ENCODE results near the gene ATG4D. TPM values are rescaled to one million over a fixed set of nuclear protein-coding genes. Genes with fewer than 3 reads are reported as not detected.

The ATG4D gene
- total RNA-seq = 48.7 TPM
- long read RNA-seq, transcript ATG4D-204 (10 exons, 1,752 nt) = minor isoform, 21 of 141 reads
- long read RNA-seq, transcript ATG4D-201 (10 exons, 1,949 nt) = major isoform, 67 of 141 reads
- long read RNA-seq, transcript ATG4D-208 (9 exons, 1,619 nt) = minor isoform, 15 of 141 reads
- long read RNA-seq, partial matches to known transcripts = 8 of 141 reads
- long read RNA-seq, other reads (novel, unspliced or antisense) = 29 of 141 reads

DNA sequence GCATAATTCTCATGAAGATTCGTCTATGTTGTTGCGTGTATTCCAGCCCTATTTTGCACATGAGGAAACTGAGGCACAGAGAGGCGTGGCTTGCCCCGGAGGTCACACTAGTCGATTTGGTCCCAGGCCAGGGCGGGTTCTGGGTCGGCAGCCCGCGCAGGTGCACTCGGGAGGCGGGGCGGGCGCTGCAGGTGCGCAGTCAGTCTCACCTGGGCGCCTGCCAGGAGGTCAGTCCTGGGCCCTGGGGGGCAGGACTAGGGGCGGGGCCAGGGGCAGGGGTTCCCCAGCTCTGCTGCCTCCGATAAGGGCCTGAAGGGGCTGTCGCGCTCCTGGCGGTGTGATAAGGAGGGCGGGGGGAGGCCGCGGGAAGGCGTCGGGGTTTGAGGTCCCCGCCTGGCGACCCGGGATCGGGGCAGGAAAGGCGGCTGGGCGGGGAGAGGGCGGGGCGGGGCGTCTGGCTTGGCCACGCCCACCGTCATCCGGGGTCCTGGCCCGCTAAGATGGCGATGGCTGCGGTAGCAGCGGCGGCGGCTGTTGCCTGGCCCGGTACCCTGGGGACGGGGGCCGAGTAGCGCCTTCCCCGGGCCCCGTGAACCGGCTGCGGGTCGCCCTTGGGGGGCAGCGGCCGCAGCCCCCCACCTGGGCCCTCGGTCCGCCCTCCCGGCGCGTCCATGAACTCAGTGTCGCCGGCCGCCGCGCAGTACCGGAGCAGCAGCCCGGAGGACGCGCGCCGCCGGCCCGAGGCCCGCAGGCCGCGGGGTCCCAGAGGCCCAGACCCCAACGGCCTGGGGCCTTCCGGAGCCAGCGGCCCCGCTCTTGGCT lies at the start of gene ATG4D:
Gene ATG4D, plus strand, starts transcription at position 485 of the 822 bp plus-strand sequence. Its CDS starts 187 bp downstream, at position 672.
- Histone ChIP-seq H3K4me1 (peaks cover 30% of the 10 kb centered on the region), H3K27ac (replicated peaks) (peak within 1 kb of the TSS; percentile 91), H3K4me3 (peak within 1 kb of the TSS; percentile 87), H3K27me3 (ENCODE audit: low read depth) (peaks cover 5% of the 10 kb centered on the region), H3K9me3 (replicated peaks) (no peaks in the 10 kb centered on the region), H3K36me3 (peaks cover 24% of the 10 kb centered on the region)
- intact Hi-C loops (cut with micrococcal nuclease) = no loop called here
- TF ChIP-seq, protein P1, sequence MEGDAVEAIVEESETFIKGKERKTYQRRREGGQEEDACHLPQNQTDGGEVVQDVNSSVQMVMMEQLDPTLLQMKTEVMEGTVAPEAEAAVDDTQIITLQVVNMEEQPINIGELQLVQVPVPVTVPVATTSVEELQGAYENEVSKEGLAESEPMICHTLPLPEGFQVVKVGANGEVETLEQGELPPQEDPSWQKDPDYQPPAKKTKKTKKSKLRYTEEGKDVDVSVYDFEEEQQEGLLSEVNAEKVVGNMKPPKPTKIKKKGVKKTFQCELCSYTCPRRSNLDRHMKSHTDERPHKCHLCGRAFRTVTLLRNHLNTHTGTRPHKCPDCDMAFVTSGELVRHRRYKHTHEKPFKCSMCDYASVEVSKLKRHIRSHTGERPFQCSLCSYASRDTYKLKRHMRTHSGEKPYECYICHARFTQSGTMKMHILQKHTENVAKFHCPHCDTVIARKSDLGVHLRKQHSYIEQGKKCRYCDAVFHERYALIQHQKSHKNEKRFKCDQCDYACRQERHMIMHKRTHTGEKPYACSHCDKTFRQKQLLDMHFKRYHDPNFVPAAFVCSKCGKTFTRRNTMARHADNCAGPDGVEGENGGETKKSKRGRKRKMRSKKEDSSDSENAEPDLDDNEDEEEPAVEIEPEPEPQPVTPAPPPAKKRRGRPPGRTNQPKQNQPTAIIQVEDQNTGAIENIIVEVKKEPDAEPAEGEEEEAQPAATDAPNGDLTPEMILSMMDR (IDR thresholded peaks at IDR 0.05; ENCODE audit: borderline replicate concordance) = no peak
- DNase-seq = peak; percentile 81

DNA sequence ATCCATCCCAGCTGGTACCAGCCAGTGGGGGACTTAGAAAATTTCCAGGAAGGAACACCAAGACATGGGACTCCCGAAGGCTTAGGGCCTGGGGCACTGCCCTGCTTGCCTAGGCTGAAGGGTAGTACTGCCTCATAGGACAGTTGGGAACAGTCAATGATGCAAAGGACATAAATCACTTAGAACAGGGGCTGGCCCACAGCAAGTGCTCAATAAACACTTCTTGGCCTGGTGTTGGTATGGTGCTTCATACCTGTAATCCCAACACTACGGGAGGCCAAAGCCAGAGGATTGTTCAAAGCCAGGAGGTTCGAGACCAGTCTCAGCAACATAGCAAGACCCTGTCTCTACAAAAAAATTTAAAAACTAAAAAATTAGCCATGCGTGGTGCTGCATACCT lies 46.3 kb upstream of the ATG4D start:
- Histone ChIP-seq H3K9me3 (replicated peaks) (no peaks in the 10 kb centered on the region), H3K36me3 (peaks cover 71% of the 10 kb centered on the region), H3K4me3 (no peak overlapping the region), H3K4me1 (peaks cover 58% of the 10 kb centered on the region), H3K27me3 (ENCODE audit: low read depth) (no peaks in the 10 kb centered on the region), H3K27ac (replicated peaks) (no peak overlapping the region)
- TF ChIP-seq, protein P1 (IDR thresholded peaks at IDR 0.05; ENCODE audit: borderline replicate concordance) = no peak
- intact Hi-C loops (cut with micrococcal nuclease) = no loop called here
- no peak for DNase-seq

DNA sequence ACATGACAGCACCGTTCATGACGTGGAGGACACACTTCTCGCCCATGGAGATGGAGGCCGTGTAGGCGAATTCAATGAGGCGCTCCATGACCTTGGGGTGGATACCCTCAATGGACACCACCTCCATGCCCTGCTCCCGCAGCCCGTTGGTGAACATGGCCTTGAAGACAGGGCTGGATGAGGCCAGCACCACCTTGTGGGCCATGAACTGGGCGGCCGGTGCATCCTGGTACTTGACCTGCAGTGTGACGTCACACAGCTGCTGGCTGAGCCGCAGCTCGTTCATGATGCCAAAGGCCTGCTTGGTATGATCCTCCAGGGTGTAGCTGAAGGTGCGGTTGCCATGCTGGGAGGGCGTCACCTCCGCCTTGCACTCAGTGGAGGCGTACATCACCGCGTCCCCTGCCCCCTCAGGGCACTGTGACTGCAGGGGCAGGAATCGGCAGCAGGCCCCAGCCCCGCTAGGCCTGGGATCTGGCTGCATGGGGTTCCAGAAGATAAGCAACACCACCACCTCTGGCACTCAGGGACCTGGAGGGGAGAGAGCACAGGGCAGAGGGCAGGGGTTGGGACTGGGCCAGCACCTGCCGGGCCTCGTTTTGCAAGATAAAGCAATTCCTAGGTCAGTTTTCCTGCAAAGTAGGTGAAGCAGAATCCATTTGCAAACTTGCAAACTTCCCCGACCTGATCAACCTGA lies 44.0 kb upstream of the ATG4D start:
- no peaks in the 10 kb centered on the region for H3K9me3 ChIP-seq (replicated peaks)
- no peak overlapping the region for H3K27ac ChIP-seq (replicated peaks)
- intact Hi-C loops (cut with micrococcal nuclease) = no loop called here
- TF ChIP-seq, protein P1 (IDR thresholded peaks at IDR 0.05; ENCODE audit: borderline replicate concordance) = no peak
- H3K4me3 ChIP-seq = no peak overlapping the region
- DNase-seq = no peak
- H3K4me1 ChIP-seq = peaks cover 69% of the 10 kb centered on the region
- H3K36me3 ChIP-seq = peaks cover 52% of the 10 kb centered on the region
- H3K27me3 ChIP-seq (ENCODE audit: low read depth) = no peaks in the 10 kb centered on the region

DNA sequence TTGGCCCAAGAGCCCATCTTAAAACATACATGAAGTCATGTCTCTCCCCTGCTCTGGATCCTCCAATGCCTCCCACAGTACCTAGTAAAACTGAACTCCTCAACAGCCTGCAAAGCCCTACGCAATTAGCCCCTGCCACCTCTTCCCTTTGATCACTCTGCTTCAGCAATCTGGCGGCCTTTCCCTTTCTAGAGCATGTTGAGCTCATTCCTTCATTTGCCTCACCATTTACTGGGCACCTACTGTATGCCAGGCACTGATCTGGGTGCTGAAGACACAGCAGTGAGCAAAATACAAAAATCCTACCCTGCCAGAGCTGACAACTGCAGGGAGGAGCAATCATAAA lies 43.5 kb upstream of the ATG4D start:
- H3K36me3 ChIP-seq = peaks cover 46% of the 10 kb centered on the region
- intact Hi-C loops (cut with micrococcal nuclease) = no loop called here
- H3K4me3 ChIP-seq = no peak overlapping the region
- no peak overlapping the region for H3K27ac ChIP-seq (replicated peaks)
- peaks cover 69% of the 10 kb centered on the region for H3K4me1 ChIP-seq
- DNase-seq = no peak
- TF ChIP-seq, protein P1 (IDR thresholded peaks at IDR 0.05; ENCODE audit: borderline replicate concordance) = no peak
- no peaks in the 10 kb centered on the region for H3K9me3 ChIP-seq (replicated peaks)
- H3K27me3 ChIP-seq (ENCODE audit: low read depth) = no peaks in the 10 kb centered on the region

DNA sequence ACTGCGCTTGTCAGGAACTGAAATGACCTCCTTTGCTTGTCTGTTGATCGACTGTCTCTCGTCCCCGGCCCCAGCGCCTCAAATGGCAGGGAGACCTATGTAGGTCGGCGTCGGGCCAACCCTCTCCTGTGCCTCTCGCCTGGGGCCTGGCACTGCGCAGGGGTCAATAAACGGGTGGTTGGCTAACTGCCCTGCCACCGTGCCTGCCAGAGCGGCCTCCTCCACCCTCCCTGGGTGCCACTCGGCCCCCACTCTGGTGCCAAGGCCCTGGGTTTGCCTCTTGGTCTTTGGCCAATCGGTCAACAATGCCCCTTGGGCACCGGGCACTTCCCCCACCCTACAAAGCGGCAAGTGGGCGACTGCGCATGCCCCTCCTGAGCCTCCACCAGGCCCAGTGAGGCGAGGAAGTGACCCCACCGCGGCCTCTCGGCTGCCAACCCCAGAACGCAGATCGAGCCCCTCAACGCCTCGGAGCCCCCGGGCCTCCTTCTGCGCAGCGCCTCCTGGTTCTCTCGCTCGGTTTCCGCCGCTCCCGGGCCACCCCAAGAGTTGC lies 41.7 kb upstream of the ATG4D start:
- H3K9me3 ChIP-seq (replicated peaks) = no peaks in the 10 kb centered on the region
- H3K27me3 ChIP-seq (ENCODE audit: low read depth) = no peaks in the 10 kb centered on the region
- H3K4me3 ChIP-seq = peak overlapping the region; percentile 95
- peak; percentile 85 for DNase-seq
- TF ChIP-seq, protein P1 (IDR thresholded peaks at IDR 0.05; ENCODE audit: borderline replicate concordance) = no peak
- peaks cover 29% of the 10 kb centered on the region for H3K36me3 ChIP-seq
- H3K27ac ChIP-seq (replicated peaks) = peak overlapping the region; percentile 99
- peaks cover 68% of the 10 kb centered on the region for H3K4me1 ChIP-seq
- intact Hi-C loops (cut with micrococcal nuclease) = no loop called here

All from left ventricle myocardium inferior (tissue), 1 donor.